HepG2 (cell line): ENCODE results near the gene TM4SF20. TPM values are rescaled to one million over a fixed set of nuclear protein-coding genes. Genes with fewer than 3 reads are reported as not detected.

ENCODE experiments used
- ATAC-seq: fragments of 200-7000 bp; cut with Tn5 transposase; 3 replicates; pipeline ENCODE4 v1.9.1; 2020; ENCODE audit warnings: mild to moderate bottlenecking, moderate library complexity
- BruUV-seq: library from RNA; stranded (reverse); fragments of 400-500 nt; replicated peaks from 2 replicates; lab custom pipeline; 2021; lab: Mats Ljungman, UMichigan
- CTCF ChIA-PET: fragments of 300-600 bp; formaldehyde crosslinking; extraction: SDS; loops from one replicate; lab custom pipeline; 2021; ENCODE audit warnings: low total read pairs, inconsistent platforms, low intra/inter-chr PET ratio; lab: Yijun Ruan, JAX
- POLR2A ChIA-PET: fragments of 350-600 bp; sonication (Branson Sonifier 250); formaldehyde crosslinking; loops from one replicate; lab custom pipeline; 2020; ENCODE audit warnings: antibody characterized with exemption, inconsistent platforms; lab: Yijun Ruan, JAX
- DNase-seq: peaks from one replicate; pipeline ENCODE4 v3.0.0-alpha.2; 2015; ENCODE audit warnings: low spot score
- FAIRE-seq: peaks from 3 replicates; lab custom pipeline; 2011; peaks lifted over from hg19 to GRCh38; lab: Jason Lieb, UNC
- H2AFZ ChIP-seq: one replicate; pipeline ENCODE4 v1.6.1; 2011; ENCODE audit warnings: low read length, inconsistent platforms
- H3K27ac ChIP-seq: fragments of 300-600 bp; 3 replicates; pipeline ENCODE4 v1.8.0; 2011; ENCODE audit warnings: mixed run types, mild to moderate bottlenecking, mixed read lengths, low read length, inconsistent platforms; ENCODE audit not compliant: insufficient read depth; ENCODE audit errors: extremely low read length
- H3K27me3 ChIP-seq, 2 experiments: fragments of 200-600 bp in 1 of 2; 2 replicates in 1 of 2; 3 replicates in 1 of 2; pipeline versions ENCODE4 v1.6.0 to v1.8.0; 2011; ENCODE audit warnings: low read length in 2 of 2, mild to moderate bottlenecking in 2 of 2, moderate library complexity in 2 of 2, inconsistent platforms in 1 of 2; ENCODE audit not compliant: insufficient read depth in 2 of 2, control insufficient read depth in 1 of 2
- H3K36me3 ChIP-seq, 2 experiments: fragments of 200-600 bp in 1 of 2; replicated peaks in 1 of 2; 2 replicates in 1 of 2; 3 replicates in 1 of 2; pipeline versions ENCODE4 v1.5.1 to v1.8.0; 2011; ENCODE audit warnings: low read length in 2 of 2, inconsistent platforms in 1 of 2; ENCODE audit not compliant: insufficient read depth in 2 of 2, control insufficient read depth in 1 of 2
- H3K4me1 ChIP-seq: 2 replicates; pipeline ENCODE4 v1.5.1; 2012; ENCODE audit warnings: low read length, inconsistent platforms; ENCODE audit not compliant: insufficient read depth
- H3K4me2 ChIP-seq: 2 replicates; pipeline ENCODE4 v1.6.0; 2011; ENCODE audit warnings: low read depth, low read length, inconsistent platforms
- H3K4me3 ChIP-seq, 3 experiments: fragments of 200-600 bp in 1 of 3; sonication (generic), shearing (Covaris generic) in 1 of 3; replicated peaks in 1 of 3; 2 replicates each; pipeline ENCODE4 v1.5.1; 2011 to 2016; ENCODE audit warnings: low read length in 3 of 3, inconsistent platforms in 2 of 3, low read depth in 2 of 3, mild to moderate bottlenecking in 2 of 3, control low read depth in 1 of 3, mixed read lengths in 1 of 3; ENCODE audit not compliant: insufficient read depth in 1 of 3
- H3K79me2 ChIP-seq: one replicate; pipeline ENCODE4 v1.6.1; 2011; ENCODE audit warnings: low read length, inconsistent platforms; ENCODE audit not compliant: insufficient read depth
- H3K9ac ChIP-seq: 2 replicates; pipeline ENCODE4 v1.6.0; 2011; ENCODE audit warnings: mild to moderate bottlenecking, low read depth, low read length, inconsistent platforms; ENCODE audit not compliant: insufficient read depth
- H3K9me3 ChIP-seq: 2 replicates; pipeline ENCODE4 v1.5.1; 2012; ENCODE audit warnings: mild to moderate bottlenecking, low read length
- H4K20me1 ChIP-seq: 2 replicates; pipeline ENCODE4 v1.6.0; 2011; ENCODE audit warnings: inconsistent platforms, mild to moderate bottlenecking, low read length, moderate library complexity; ENCODE audit not compliant: insufficient read depth
- FOXA1 ChIP-seq, 2 experiments: fragments of 450-650 bp in 1 of 2; sonication (generic) in 1 of 2; formaldehyde crosslinking in 1 of 2; IDR thresholded peaks; 2 replicates each; pipeline versions ENCODE4 v1.4.0 to v1.6.1; 2016 to 2020; ENCODE audit warnings: missing genetic modification reagents in 1 of 2
- HINFP ChIP-seq: sonication (generic); formaldehyde crosslinking; IDR thresholded peaks from 2 replicates; pipeline ENCODE4 v1.4.0; 2020; ENCODE audit warnings: low read depth, mild to moderate bottlenecking, missing genetic modification reagents
- HNRNPLL ChIP-seq: fragments of 200-400 bp; formaldehyde crosslinking; IDR thresholded peaks from 2 replicates; pipeline ENCODE4 v1.6.1; 2017; ENCODE audit warnings: mild to moderate bottlenecking, low read depth, low read length; ENCODE audit not compliant: poor library complexity, severe bottlenecking
- NFRKB ChIP-seq: fragments of 450-650 bp; IDR thresholded peaks from 2 replicates; pipeline ENCODE4 v1.6.1; 2017
- PHF5A ChIP-seq: IDR thresholded peaks from one replicate; pipeline ENCODE4 v1.6.1; 2018; ENCODE audit warnings: low read depth, missing genetic modification reagents; ENCODE audit not compliant: unreplicated experiment
- SP140L ChIP-seq: sonication (generic); formaldehyde crosslinking; IDR thresholded peaks from 2 replicates; pipeline ENCODE4 v1.4.0; 2020; ENCODE audit warnings: missing genetic modification reagents, borderline replicate concordance
- SRSF1 ChIP-seq: fragments of 200-400 bp; formaldehyde crosslinking; optimal IDR thresholded peaks from 2 replicates; pipeline ENCODE3; 2017; ENCODE audit warnings: mild to moderate bottlenecking, low read depth, low read length, moderate library complexity
- STAG1 ChIP-seq: sonication (generic); formaldehyde crosslinking; IDR thresholded peaks from 2 replicates; pipeline ENCODE4 v1.4.0; 2020; ENCODE audit warnings: missing genetic modification reagents
- TBL1XR1 ChIP-seq: fragments of 150-350 bp; IDR thresholded peaks from 2 replicates; pipeline ENCODE4 v1.6.1; 2014; ENCODE audit warnings: borderline replicate concordance, low read length; ENCODE audit not compliant: partially characterized antibody
- WGBS: methylation state at CpG from one replicate; pipeline ENCODE4 v1.1.6; 2017; ENCODE audit warnings: low lambda C conversion rate; 5-methylcytosine and 5-hydroxymethylcytosine counted together
- in situ Hi-C: cut with HindIII; loops from 2 replicates; pipeline ENCODE4 v1.10.0; 2017; ENCODE audit warnings: low pct_unique_long_range_greater_than_20kb; ENCODE audit not compliant: extremely low pct_ligation_motif_present
- intact Hi-C: fragments of 100-400 bp; cut with micrococcal nuclease; formaldehyde crosslinking; loops from one replicate; pipeline ENCODE4 v1.10.0; 2022; ENCODE audit not compliant: unreplicated experiment
- polyA plus RNA-seq, 8 experiments: library from polyadenylated mRNA; depleted of rRNA in 3 of 8; stranded (reverse) in 7 of 8; unstranded in 1 of 8; fragments of >200 nt; fragmentation: Illumina TruSeq in 4 of 8; extraction: Trizol in 4 of 8; gene quantifications; 2 replicates each; pipeline versions ENCODE4 v1.2.1 to v1.2.3, GENCODE V29; 2011 to 2016; ENCODE audit warnings: low read depth in 4 of 8, missing spikeins in 1 of 8, mixed read lengths in 1 of 8; ENCODE audit not compliant: insufficient read depth in 1 of 8
- total RNA-seq, 5 experiments: library from RNA; depleted of rRNA; stranded (reverse); fragments of >200 nt; fragmentation: Illumina TruSeq; extraction: Trizol; gene quantifications; 2 replicates each; pipeline ENCODE4 v1.2.3, GENCODE V29; 2016; ENCODE audit warnings: low read depth in 1 of 5
- TF ChIP-seq, protein P1 (sequence below): IDR thresholded peaks from 2 replicates; pipeline ENCODE4 v1.6.1; 2016; ENCODE audit warnings: mild to moderate bottlenecking

Gene TM4SF20
- total and polyA plus RNA-seq, 2 of the 13 experiments (the other 11 are each of a cell fraction or from before 2014, with no cell fraction given) = not detected

GRCh38 chr2:227340106-227340505 lies 39.0 kb downstream of the TM4SF20 start:
- Histone ChIP-seq H3K4me1 (peaks cover 31% of the 10 kb centered on the region), H3K36me3 (peaks cover 3 to 34% of the 10 kb centered on the region in 2 experiments; a peak in 4 of 5 replicates), H3K9ac (no peak overlapping the region), H3K27ac (no peak overlapping the region), H3K9me3 (no peaks in the 10 kb centered on the region), H4K20me1 (no peaks in the 10 kb centered on the region), H2AFZ (no peak overlapping the region), H3K27me3 (no peaks in the 10 kb centered on the region), H3K79me2 (no peaks in the 10 kb centered on the region), H3K4me3 (no peak overlapping the region), H3K4me2 (no peak overlapping the region)
- in situ Hi-C loops = no loop called here
- ChIA-PET CTCF (no interaction called here), POLR2A (interaction anchor here (1.0 to 4.8 kb wide), 3 partner anchors 8 to 304 kb away, joined by 4 to 33 read pairs (median 11); partner anchors contain the start of gene MFF)
- no peak for TF ChIP-seq HNRNPLL
- TF ChIP-seq SP140L = no peak
- TF ChIP-seq, protein P1, sequence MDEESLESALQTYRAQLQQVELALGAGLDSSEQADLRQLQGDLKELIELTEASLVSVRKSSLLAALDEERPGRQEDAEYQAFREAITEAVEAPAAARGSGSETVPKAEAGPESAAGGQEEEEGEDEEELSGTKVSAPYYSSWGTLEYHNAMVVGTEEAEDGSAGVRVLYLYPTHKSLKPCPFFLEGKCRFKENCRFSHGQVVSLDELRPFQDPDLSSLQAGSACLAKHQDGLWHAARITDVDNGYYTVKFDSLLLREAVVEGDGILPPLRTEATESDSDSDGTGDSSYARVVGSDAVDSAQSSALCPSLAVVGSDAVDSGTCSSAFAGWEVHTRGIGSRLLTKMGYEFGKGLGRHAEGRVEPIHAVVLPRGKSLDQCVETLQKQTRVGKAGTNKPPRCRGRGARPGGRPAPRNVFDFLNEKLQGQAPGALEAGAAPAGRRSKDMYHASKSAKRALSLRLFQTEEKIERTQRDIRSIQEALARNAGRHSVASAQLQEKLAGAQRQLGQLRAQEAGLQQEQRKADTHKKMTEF (CRISPR knock-in tag) = no peak
- TF ChIP-seq HINFP (CRISPR knock-in tag) = no peak
- TF ChIP-seq NFRKB = no peak
- no peak for TF ChIP-seq FOXA1 (IDR thresholded peaks at IDR 0.05)
- TF ChIP-seq FOXA1 (CRISPR knock-in tag; IDR thresholded peaks at IDR 0.05) = no peak
- no peak for TF ChIP-seq SRSF1
- TF ChIP-seq PHF5A (CRISPR knock-in tag) = no peak
- TF ChIP-seq TBL1XR1 = no peak
- no peak for TF ChIP-seq STAG1 (CRISPR knock-in tag)
- ATAC-seq (no peak), DNase-seq (no peak), FAIRE-seq (no peak)
- BruUV-seq = no TSS peak
- 85% methylated on average over 6 of the region's 6 CpGs for WGBS
- intact Hi-C loops = loop anchor here (10.0 kb wide), 1 partner anchor 135 kb away; the partner anchor contains the start of gene AGFG1
